Spleen (tissue), 11 donors: ENCODE data around the gene FBXW4. TPM values are rescaled to one million over a fixed set of nuclear protein-coding genes. Genes with fewer than 3 reads are reported as not detected.

Source experiments
- DNase-seq: peaks from one replicate; pipeline ENCODE4 v3.0.0-alpha.2; 2020
- H3K27ac ChIP-seq, 8 donors: fragments of 200-600 bp; sonication (generic) in 7 of 8; 1 replicate in 4 of 8; 2 replicates in 4 of 8; pipeline versions ENCODE4 v1.5.0 to v1.8.0; 2016 to 2021; ENCODE audit warnings: inconsistent platforms in 4 of 8, mild to moderate bottlenecking in 4 of 8, moderate library complexity in 1 of 8
- H3K27me3 ChIP-seq, 7 donors: fragments of 200-600 bp; sonication (generic) in 6 of 7; replicated peaks in 1 of 7; 1 replicate in 4 of 7; 2 replicates in 3 of 7; pipeline versions ENCODE4 v1.5.0 to v1.8.0; 2016 to 2021; ENCODE audit warnings: inconsistent platforms in 3 of 7, mild to moderate bottlenecking in 1 of 7
- H3K36me3 ChIP-seq, 6 donors: fragments of 200-600 bp; sonication (generic) in 5 of 6; 1 replicate in 4 of 6; 2 replicates in 2 of 6; pipeline versions ENCODE4 v1.5.0 to v1.8.0; 2016 to 2021; ENCODE audit warnings: inconsistent platforms in 2 of 6
- H3K4me1 ChIP-seq, 6 donors: fragments of 200-600 bp; sonication (generic) in 5 of 6; 1 replicate in 3 of 6; 2 replicates in 3 of 6; pipeline versions ENCODE4 v1.5.0 to v1.8.0; 2016 to 2021; ENCODE audit warnings: inconsistent platforms in 3 of 6
- H3K4me3 ChIP-seq, 8 donors: fragments of 200-600 bp; sonication (generic) in 7 of 8; 1 replicate in 4 of 8; 2 replicates in 4 of 8; pipeline versions ENCODE4 v1.5.0 to v1.8.0; 2016 to 2021; ENCODE audit warnings: inconsistent platforms in 4 of 8, mild to moderate bottlenecking in 4 of 8, moderate library complexity in 2 of 8
- H3K9me3 ChIP-seq, 8 donors: fragments of 200-600 bp; sonication (generic) in 7 of 8; 1 replicate in 4 of 8; 2 replicates in 4 of 8; pipeline versions ENCODE4 v1.5.0 to v1.8.0; 2016 to 2021; ENCODE audit warnings: inconsistent platforms in 4 of 8
- CTCF ChIP-seq, 11 experiments: fragments of 200-600 bp in 7 of 11; fragments of 450-650 bp in 4 of 11; sonication (generic) in 4 of 11; IDR thresholded peaks in 8 of 11; conservative IDR thresholded peaks in 3 of 11; 1 replicate in 7 of 11; 2 replicates in 4 of 11; pipeline versions ENCODE4 v1.4.0 to v1.8.0; 2016 to 2021; ENCODE audit warnings: antibody characterized with exemption in 11 of 11, inconsistent platforms in 4 of 11, mild to moderate bottlenecking in 1 of 11
- POLR2A ChIP-seq, 3 donors: fragments of 450-650 bp; IDR thresholded peaks; one replicate each; pipeline ENCODE4 v1.5.1; 2017; ENCODE audit warnings: antibody characterized with exemption in 3 of 3, mild to moderate bottlenecking in 1 of 3
- POLR2AphosphoS5 ChIP-seq, 3 donors: sonication (generic); formaldehyde crosslinking; IDR thresholded peaks; one replicate each; pipeline ENCODE4 v1.5.1; 2017; ENCODE audit warnings: antibody characterized with exemption in 3 of 3
- WGBS, 5 donors: extraction: QIAGEN DNeasy Blood & Tissue Kit in 3 of 5; methylation state at CpG; one replicate each; pipeline versions ENCODE4 v1.1.5 to v1.1.7; 2013 to 2018; 5-methylcytosine and 5-hydroxymethylcytosine counted together
- intact Hi-C: fragments of 100-400 bp; cut with DNase I; formaldehyde crosslinking; loops from one replicate; pipeline ENCODE4 v1.15.0; 2023; ENCODE audit warnings: low total_unique reads
- polyA plus RNA-seq, 3 donors: library from polyadenylated mRNA; stranded (reverse); fragments of 200-250 nt; gene quantifications; one replicate each; pipeline ENCODE4 v1.2.1, GENCODE V29; 2013
- total RNA-seq, 7 donors: library from RNA; depleted of rRNA in 3 of 7; stranded (reverse); fragments of >200 nt in 3 of 7; fragmentation: NEBNext Ultra II Directional in 4 of 7; extraction: Animal tissue kit (Norgen Biotek cat#: 25700) in 4 of 7; gene quantifications; one replicate each; pipeline versions ENCODE4 v1.1.0 to v1.2.1, GENCODE V29; 2016 to 2021
- donor health status: healthy with polysubstance abuse.
- donor health status: DM: no; HTN: no; CAD: no; lungs with moderate emphysema.
- donor health status: DM: no; HTN: no; CAD: no.
- donor health status: Bipolar disorder and iron deficiency.
- donor health status: healthy.
- donor health status: DM: no; HTN: no; CAD: no.
- donor health status: DM: yes; HTN: yes; CAD: no.

The FBXW4 gene
- total and polyA plus RNA-seq, 10 donors = 24.1 to 78.1 (median 54.8) TPM

DNA sequence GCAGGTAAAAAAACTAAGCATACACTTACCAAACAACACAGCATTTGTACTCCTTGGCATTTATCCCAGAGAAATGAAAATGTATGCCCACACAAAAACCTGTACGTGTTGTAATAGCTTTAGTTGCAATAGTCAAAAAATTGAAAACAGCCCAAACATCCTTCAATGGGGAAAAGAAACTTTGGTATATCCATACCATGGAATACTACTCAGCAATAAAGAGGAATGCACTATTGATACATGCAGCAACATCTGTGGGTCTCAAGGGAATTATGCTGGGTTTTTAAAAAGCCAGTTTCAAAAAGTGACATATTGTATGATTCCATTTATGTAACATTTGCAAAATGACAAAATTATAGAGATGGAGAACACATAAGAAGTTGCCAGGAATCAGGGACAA is 71.4 kb downstream of the FBXW4 start:
- no peak overlapping the region for H3K27ac ChIP-seq
- no peaks in the 10 kb centered on the region for H3K9me3 ChIP-seq
- intact Hi-C loops = no loop called here
- H3K36me3 ChIP-seq = peaks cover 0 to 100% (median 50%) of the 10 kb centered on the region in 6 donors
- WGBS, 5 donors = 58 to 94% (median 83%) methylated on average over 1 of the region's 1 CpG
- no peak for DNase-seq
- peaks cover 0 to 7% (median 0%) of the 10 kb centered on the region in 6 donors for H3K4me1 ChIP-seq
- no peaks in the 10 kb centered on the region for H3K27me3 ChIP-seq
- TF ChIP-seq POLR2A (IDR thresholded peaks at IDR 0.05) (no peak), POLR2AphosphoS5 (IDR thresholded peaks at IDR 0.05) (no peak), CTCF (IDR thresholded peaks at IDR 0.05 in 8 of 11, conservative IDR thresholded peaks at IDR 0.05 in 3 of 11) (no peak)
- no peak overlapping the region for H3K4me3 ChIP-seq

- Histone ChIP-seq H3K9me3 (no peaks in the 10 kb centered on the region), H3K4me3 (no peak overlapping the region), H3K27me3 (no peaks in the 10 kb centered on the region), H3K36me3 (peaks cover 0 to 100% (median 52%) of the 10 kb centered on the region in 6 donors), H3K4me1 (peaks cover 0 to 22% (median 7%) of the 10 kb centered on the region in 6 donors), H3K27ac (no peak overlapping the region)
- TF ChIP-seq POLR2A (IDR thresholded peaks at IDR 0.05) (no peak), CTCF (IDR thresholded peaks at IDR 0.05 in 8 of 11, conservative IDR thresholded peaks at IDR 0.05 in 3 of 11) (no peak), POLR2AphosphoS5 (IDR thresholded peaks at IDR 0.05) (no peak)
- peak; percentile 27 for DNase-seq
- intact Hi-C loops = no loop called here
- 93 to 99% (median 98%) methylated on average over 6 of the region's 6 CpGs for WGBS, 5 donors
Measured at GRCh38 chr10:101619983-101620382, 75.0 kb downstream of the FBXW4 start.

GRCh38 chr10:101618871-101619270 is 76.1 kb downstream of the FBXW4 start:
- Histone ChIP-seq H3K4me3 (no peak overlapping the region), H3K36me3 (peaks cover 0 to 100% (median 45%) of the 10 kb centered on the region in 6 donors), H3K9me3 (no peaks in the 10 kb centered on the region), H3K27me3 (no peaks in the 10 kb centered on the region), H3K27ac (no peak overlapping the region), H3K4me1 (peaks cover 0 to 22% (median 7%) of the 10 kb centered on the region in 6 donors)
- 93 to 100% (median 96%) methylated on average over 2 of the region's 2 CpGs for WGBS, 5 donors
- no peak for TF ChIP-seq CTCF (IDR thresholded peaks at IDR 0.05 in 8 of 11, conservative IDR thresholded peaks at IDR 0.05 in 3 of 11)
- no peak for TF ChIP-seq POLR2AphosphoS5 (IDR thresholded peaks at IDR 0.05)
- TF ChIP-seq POLR2A (IDR thresholded peaks at IDR 0.05) = no peak
- peak; percentile 25 for DNase-seq
- intact Hi-C loops = no loop called here

GRCh38 chr10:101617824-101618568 is 77.0 kb downstream of the FBXW4 start:
- WGBS, 5 donors = 71 to 78% (median 78%) methylated on average over 4 of the region's 4 CpGs
- Histone ChIP-seq H3K27me3 (no peaks in the 10 kb centered on the region), H3K27ac (peak overlapping the region in 1 of 8 donors; percentile 53), H3K4me3 (no peak overlapping the region), H3K36me3 (peaks cover 0 to 100% (median 36%) of the 10 kb centered on the region in 6 donors), H3K9me3 (no peaks in the 10 kb centered on the region), H3K4me1 (peaks cover 0 to 22% (median 7%) of the 10 kb centered on the region in 6 donors)
- peak; percentile 48 for DNase-seq
- no peak for TF ChIP-seq CTCF (IDR thresholded peaks at IDR 0.05 in 8 of 11, conservative IDR thresholded peaks at IDR 0.05 in 3 of 11)
- TF ChIP-seq POLR2AphosphoS5 (IDR thresholded peaks at IDR 0.05) = peak in 1 of 3 donors; percentile 17
- intact Hi-C loops = no loop called here
